Effector memory CD4-positive, alpha-beta T cell (primary cell): ENCODE results near the gene RRBP1.

Experiments
- DNase-seq, 3 donors: peaks; one replicate each; pipeline ENCODE4 v3.0.0-alpha.2; 2020
- H3K27ac ChIP-seq: 2 replicates; pipeline ENCODE4 v1.7.0; 2013; ENCODE audit warnings: mild to moderate bottlenecking, low read length, moderate library complexity; ENCODE audit not compliant: insufficient read depth, poor library complexity, severe bottlenecking
- H3K27me3 ChIP-seq: replicated peaks from 2 replicates; pipeline ENCODE4 v1.7.0; 2013; ENCODE audit warnings: mild to moderate bottlenecking, low read length; ENCODE audit not compliant: insufficient read depth, control insufficient read depth, poor library complexity, severe bottlenecking
- H3K36me3 ChIP-seq: 2 replicates; pipeline ENCODE4 v1.7.0; 2013; ENCODE audit warnings: mild to moderate bottlenecking, low read length, moderate library complexity; ENCODE audit not compliant: control insufficient read depth, insufficient read depth
- H3K4me1 ChIP-seq: 2 replicates; pipeline ENCODE4 v1.7.0; 2013; ENCODE audit warnings: low read length, mild to moderate bottlenecking; ENCODE audit not compliant: control insufficient read depth, insufficient read depth, poor library complexity, severe bottlenecking
- H3K4me3 ChIP-seq: 2 replicates; pipeline ENCODE4 v1.7.0; 2013; ENCODE audit warnings: low read length, low read depth, mild to moderate bottlenecking; ENCODE audit not compliant: insufficient read depth, poor library complexity, severe bottlenecking
- H3K9me3 ChIP-seq: 2 replicates; pipeline ENCODE4 v1.7.0; 2013; ENCODE audit warnings: mild to moderate bottlenecking, low read length, moderate library complexity; ENCODE audit not compliant: control insufficient read depth

Gene RRBP1

DNA sequence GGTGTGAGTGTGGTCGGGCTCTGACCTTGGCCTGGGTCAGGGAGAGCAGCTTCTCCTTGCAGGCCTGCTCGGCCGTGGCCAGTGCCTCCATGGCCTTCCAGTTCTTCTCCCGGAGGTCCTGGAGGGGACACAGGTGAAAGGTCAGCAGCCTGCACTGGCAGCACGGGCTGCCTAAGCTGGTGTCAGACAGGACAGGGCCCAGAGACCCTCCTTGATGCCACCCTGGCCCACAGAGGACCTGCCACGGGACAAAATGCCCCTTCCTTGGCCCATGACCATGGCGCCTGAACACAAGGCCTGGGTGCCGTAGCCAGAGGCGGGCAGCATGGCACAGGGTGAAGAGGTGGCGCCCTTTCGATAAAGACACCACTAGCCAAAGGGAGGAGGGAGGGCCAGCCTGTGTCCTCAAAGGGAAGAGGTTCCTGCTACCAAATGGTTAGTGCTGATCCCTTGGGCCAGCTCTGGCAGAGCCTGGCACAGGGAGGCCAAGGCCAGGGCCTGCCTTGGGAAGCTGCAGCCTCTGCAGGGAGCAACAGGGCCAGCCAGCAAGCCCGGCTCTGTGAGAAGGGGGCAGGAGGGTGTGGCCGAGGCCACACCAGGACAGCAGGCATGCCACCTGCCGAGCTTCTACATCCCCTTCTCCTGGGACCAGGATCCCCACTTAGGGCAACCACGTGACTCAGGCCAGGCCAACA lies 57.3 kb downstream of the RRBP1 start:
- H3K36me3 ChIP-seq, result peaks cover 51% of the 10 kb centered on the region
- no peak for DNase-seq
- no peak overlapping the region for H3K27ac ChIP-seq

DNA sequence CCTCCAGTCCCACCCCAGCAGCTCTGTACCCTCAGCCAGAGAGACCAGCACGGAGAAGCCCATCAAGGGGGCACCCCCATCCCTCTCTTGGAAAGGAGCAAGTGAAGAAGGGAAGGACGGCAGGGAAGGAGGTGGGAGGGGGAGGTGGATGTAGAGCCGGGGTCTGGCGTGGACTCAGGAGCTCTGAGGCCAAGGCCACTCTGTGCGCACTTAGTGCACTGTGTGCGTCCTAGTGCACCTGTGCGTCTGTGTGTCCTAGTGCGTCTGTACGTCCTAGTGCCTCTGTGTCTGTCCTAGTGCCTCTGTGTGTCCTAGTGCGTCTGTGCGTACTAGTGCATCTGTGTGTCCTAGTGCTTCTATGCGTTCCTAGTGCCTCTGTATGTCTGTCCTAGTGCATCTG lies 58.0 kb downstream of the RRBP1 start:
- H3K36me3 ChIP-seq, result peaks cover 56% of the 10 kb centered on the region
- H3K4me1 ChIP-seq, result no peaks in the 10 kb centered on the region
- H3K27ac ChIP-seq, result no peak overlapping the region
- H3K27me3 ChIP-seq, result no peaks in the 10 kb centered on the region
- DNase-seq, result no peak
- H3K9me3 ChIP-seq, result no peaks in the 10 kb centered on the region
- H3K4me3 ChIP-seq, result no peak overlapping the region

More for the DNA sequence above, 57.3 kb downstream of the RRBP1 start:
- H3K4me1 ChIP-seq, result no peaks in the 10 kb centered on the region
- H3K27me3 ChIP-seq, result no peaks in the 10 kb centered on the region
- H3K9me3 ChIP-seq, result no peaks in the 10 kb centered on the region
- H3K4me3 ChIP-seq, result no peak overlapping the region

DNA sequence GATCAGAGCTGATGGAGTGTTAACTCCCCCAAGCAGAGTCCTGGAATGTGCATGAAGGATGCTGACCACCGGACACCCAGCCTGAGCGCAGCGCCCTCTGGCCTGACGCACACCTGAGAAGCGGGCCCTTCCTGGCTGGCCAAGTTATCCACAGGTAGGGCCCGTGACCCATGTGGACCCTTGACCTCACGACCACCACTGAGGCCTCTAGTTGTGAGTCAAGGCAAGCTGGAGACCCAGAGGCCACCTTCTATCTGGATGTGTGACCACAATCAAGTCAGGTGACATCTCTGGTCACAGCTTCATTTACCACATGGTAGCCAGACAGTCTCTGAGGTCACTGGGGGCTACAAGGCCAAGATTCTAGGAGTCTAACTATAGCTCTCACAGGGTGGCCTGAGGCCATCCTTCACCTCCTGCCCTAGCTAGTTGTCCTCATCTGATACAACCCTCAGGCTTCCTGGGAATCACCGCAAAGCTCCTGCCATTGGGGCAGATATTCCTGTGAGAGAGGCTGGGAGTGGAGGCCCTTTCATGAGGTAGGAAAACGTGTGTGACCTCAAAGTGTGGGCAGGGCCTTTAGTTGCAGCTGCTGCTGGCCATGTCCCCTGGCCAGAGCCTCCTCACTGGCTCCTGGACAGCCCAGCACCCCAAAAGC lies 59.1 kb downstream of the RRBP1 start:
- H3K27me3 ChIP-seq, result no peaks in the 10 kb centered on the region
- no peaks in the 10 kb centered on the region for H3K9me3 ChIP-seq
- no peaks in the 10 kb centered on the region for H3K4me1 ChIP-seq
- no peak overlapping the region for H3K4me3 ChIP-seq
- DNase-seq, result no peak
- H3K27ac ChIP-seq, result no peak overlapping the region
- H3K36me3 ChIP-seq, result peaks cover 61% of the 10 kb centered on the region

DNA sequence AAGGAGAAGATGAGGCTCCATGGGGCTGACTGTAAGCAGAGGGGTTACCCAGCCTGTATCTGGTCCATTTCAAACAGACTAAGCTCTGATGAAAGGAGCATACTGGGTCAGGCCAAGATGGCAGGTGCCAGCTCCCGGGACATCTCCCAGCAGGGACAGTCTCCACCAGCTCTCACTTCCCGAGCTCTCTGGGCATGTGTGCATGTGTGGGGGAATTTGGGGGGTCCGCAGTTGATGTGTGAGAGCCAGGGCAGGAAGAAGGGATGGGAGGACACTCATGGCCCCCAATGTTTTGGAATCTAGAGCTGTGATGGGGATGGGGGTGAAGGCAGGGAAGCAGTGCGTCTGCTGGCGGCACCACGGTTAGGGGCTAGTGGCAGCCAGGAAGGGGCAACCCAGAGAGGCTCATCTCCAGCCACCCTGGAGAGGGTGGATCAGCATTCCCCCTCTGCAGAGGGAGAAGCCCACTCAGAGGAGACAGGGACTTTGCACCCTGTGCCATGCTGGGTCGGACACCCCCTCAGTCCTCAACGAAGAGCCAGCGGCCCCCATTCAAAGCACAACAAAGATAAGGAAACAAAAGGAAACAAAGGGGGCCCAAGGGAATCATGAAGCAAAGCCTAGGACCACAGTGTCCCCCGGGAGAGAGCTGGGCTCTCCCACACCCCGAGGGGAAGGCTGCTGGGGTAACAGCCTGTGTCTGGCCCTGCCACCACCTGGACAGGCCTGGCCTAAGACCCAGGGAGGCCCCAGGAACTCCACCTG lies 59.8 kb downstream of the RRBP1 start:
- no peak overlapping the region for H3K4me3 ChIP-seq
- peaks cover 61% of the 10 kb centered on the region for H3K36me3 ChIP-seq
- no peak overlapping the region for H3K27ac ChIP-seq
- H3K9me3 ChIP-seq, result no peaks in the 10 kb centered on the region
- DNase-seq, result no peak
- H3K4me1 ChIP-seq, result no peaks in the 10 kb centered on the region
- H3K27me3 ChIP-seq, result no peaks in the 10 kb centered on the region

DNA sequence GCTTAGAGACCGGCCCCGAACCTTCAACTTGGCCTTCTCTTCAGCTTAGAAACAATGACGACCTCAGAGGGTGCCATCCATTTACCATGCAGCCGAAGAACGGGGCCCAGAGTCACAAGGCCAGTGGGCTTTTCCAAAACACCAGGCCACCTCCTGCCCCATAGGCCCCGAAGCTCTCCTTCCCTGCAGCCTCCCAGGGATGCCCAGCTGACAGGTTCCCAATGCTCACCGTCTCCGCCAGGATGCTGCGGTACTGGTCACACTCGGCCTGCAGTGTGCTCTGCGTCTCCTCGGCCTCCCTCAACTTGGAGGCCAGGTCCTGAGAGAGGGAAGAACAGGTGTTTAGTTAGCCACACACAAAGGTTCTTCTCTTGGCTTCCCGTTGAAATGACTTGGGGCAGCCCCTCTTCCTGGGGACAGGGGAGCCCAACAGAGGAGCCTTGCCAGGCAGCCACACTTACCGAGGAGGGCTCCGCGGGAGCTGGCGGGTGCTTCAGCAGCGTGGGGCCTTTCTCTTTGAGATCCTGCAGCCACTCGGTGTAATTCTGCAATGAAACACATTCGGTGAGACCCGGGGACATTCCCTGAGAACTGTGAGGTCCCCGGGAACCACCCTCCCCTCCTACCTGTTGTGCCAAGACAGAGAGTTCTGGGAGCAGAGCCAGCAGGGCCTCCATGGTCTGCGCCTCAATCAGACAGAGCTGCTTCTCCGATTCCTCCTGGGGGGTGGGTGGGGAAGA lies 60.6 kb downstream of the RRBP1 start:
- no peaks in the 10 kb centered on the region for H3K4me1 ChIP-seq
- H3K36me3 ChIP-seq, result peaks cover 53% of the 10 kb centered on the region
- DNase-seq, result no peak
- H3K27me3 ChIP-seq, result no peaks in the 10 kb centered on the region
- no peaks in the 10 kb centered on the region for H3K9me3 ChIP-seq
- H3K27ac ChIP-seq, result no peak overlapping the region
- H3K4me3 ChIP-seq, result no peak overlapping the region

DNA sequence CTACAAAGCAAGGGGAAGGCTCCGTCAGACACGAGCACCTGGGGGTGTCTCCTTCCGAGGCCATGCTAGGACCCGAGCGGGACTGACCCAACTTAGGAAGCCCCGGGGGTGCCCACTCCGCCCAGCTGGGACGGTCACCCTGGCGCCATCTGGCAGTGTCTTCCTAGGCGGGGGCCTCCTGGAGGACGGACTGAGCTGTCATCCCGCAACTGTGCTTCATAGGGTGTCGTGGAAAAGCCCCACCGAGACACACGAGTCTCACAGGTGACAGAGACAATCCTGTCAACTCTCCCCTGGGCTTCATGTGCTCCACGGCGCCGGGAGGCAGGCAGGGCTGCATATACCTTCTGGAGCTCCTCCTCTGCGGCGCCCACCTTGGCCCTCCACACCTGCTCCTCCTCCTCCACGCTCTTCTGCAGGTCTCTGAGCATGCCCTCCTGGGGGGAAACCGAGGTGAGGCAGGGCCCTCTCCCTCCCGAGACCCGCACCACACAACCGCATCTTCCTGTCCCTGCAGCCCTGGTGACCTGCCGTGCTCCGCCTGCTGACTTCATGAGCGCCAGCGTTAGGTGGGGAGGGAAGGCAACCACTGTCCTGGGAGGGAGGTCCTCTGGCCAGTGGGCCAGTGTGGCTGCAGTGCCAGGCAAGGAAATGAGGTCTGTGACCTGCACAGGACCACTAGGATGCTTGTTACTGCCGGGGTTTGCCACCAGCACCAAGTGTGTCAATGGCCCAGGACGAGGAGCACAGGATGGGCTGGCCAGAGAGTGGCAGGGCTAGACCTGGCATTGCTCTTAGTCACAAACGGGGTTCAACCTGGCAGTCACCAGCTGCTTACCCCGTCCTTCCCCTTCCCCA lies 61.4 kb downstream of the RRBP1 start:
- peaks cover 51% of the 10 kb centered on the region for H3K36me3 ChIP-seq

DNA sequence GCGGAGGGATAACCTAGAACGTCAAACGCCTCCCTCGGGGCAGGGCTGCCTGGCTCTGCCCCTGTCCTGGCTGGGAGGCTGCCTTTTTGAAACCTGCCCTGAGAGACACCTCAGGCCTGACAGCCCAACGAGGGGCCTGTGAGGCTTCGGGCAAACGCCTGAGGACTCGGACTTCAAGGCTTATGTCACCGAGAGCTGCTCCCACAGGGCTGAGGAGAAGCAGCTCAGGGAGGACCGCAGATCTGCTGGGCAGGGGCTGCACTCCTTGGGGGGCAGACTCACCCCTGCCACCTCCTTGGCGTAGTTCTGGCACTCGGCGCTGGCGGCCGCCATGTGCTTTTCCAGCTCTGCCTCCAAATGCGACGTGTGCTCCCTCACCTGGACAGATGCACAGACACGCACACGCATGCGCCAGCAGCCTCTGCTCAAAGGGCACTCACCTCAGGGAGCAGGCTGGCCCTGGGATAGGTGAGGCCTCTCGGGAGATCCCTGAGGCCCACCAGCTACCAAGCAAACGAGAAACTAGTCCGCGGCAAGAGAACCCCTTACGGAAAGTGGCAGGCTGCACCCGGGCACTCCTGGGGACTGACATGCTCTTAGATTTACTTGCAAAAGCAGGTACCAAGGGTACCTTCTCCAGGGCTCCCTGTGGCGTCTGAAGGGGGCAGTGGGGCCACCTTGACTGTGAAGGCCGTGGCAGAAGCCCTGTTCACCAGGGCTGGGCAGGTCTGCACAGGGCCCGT lies 62.5 kb downstream of the RRBP1 start:
- H3K4me3 ChIP-seq, result no peak overlapping the region
- H3K36me3 ChIP-seq, result peaks cover 45% of the 10 kb centered on the region

More for the DNA sequence above, 61.4 kb downstream of the RRBP1 start:
- Histone ChIP-seq H3K27ac (no peak overlapping the region), H3K27me3 (no peaks in the 10 kb centered on the region), H3K4me1 (no peaks in the 10 kb centered on the region), H3K4me3 (no peak overlapping the region), H3K9me3 (no peaks in the 10 kb centered on the region)
- DNase-seq, result no peak

DNA sequence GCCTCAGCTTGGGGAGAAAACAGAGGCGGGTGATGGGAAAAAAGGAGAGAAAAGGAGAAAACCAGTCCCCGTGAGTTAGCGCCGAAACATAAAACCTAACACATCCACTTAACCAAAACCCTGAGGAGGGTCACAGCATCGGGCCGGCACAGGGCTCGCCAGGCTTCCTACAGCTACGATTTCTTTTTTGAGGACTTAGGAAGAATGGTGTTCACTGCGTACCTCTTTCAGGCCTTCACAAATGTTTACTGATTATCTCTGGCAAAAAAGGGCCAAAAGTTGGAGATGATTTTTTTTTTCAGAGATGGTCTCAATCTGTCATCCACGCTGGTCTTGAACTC lies 63.4 kb downstream of the RRBP1 start:
- Histone ChIP-seq H3K4me3 (no peak overlapping the region), H3K9me3 (no peaks in the 10 kb centered on the region), H3K27ac (no peak overlapping the region), H3K4me1 (no peaks in the 10 kb centered on the region), H3K27me3 (no peaks in the 10 kb centered on the region), H3K36me3 (peaks cover 42% of the 10 kb centered on the region)
- DNase-seq, result no peak

More for the DNA sequence above, 62.5 kb downstream of the RRBP1 start:
- DNase-seq, result no peak
- no peaks in the 10 kb centered on the region for H3K27me3 ChIP-seq
- no peaks in the 10 kb centered on the region for H3K9me3 ChIP-seq
- H3K4me1 ChIP-seq, result no peaks in the 10 kb centered on the region
- no peak overlapping the region for H3K27ac ChIP-seq
